Kidney (tissue), 14 donors: Measurements from ENCODE around the gene IMPA2. TPM values are rescaled to one million over a fixed set of nuclear protein-coding genes. Genes with fewer than 3 reads are reported as not detected.

Experiments
- DNase-seq, 5 donors: peaks; one replicate each; pipeline ENCODE4 v3.0.0-alpha.2; 2013 to 2020
- FAIRE-seq: peaks from 2 replicates; lab custom pipeline; 2012; peaks lifted over from hg19 to GRCh38; lab: Jason Lieb, UNC
- H3K27ac ChIP-seq, 2 donors: one replicate each; pipeline ENCODE4 v1.7.0; 2013; ENCODE audit warnings: low read depth in 2 of 2, low read length in 2 of 2, inconsistent platforms in 1 of 2
- H3K27me3 ChIP-seq: one replicate; pipeline ENCODE4 v1.7.1; 2013; ENCODE audit warnings: low read length, inconsistent platforms; ENCODE audit not compliant: control insufficient read depth, insufficient read depth
- H3K36me3 ChIP-seq, 3 donors: one replicate each; pipeline versions ENCODE4 v1.7.0 to v1.7.1; 2013; ENCODE audit warnings: low read length in 3 of 3, control low read depth in 1 of 3, inconsistent platforms in 1 of 3; ENCODE audit not compliant: insufficient read depth in 3 of 3, control insufficient read depth in 2 of 3
- H3K4me1 ChIP-seq, 3 donors: one replicate each; pipeline versions ENCODE4 v1.7.0 to v1.7.1; 2013; ENCODE audit warnings: low read length in 3 of 3, inconsistent platforms in 1 of 3, low read depth in 1 of 3; ENCODE audit not compliant: control insufficient read depth in 2 of 3, insufficient read depth in 2 of 3
- H3K4me3 ChIP-seq, 3 donors: one replicate each; pipeline versions ENCODE4 v1.7.0 to v1.8.1; 2013; ENCODE audit warnings: low read length in 3 of 3, control low read depth in 1 of 3, inconsistent platforms in 1 of 3
- H3K9ac ChIP-seq, 3 donors: one replicate each; pipeline versions ENCODE4 v1.7.0 to v1.7.1; 2013; ENCODE audit warnings: low read length in 3 of 3, control low read depth in 1 of 3, inconsistent platforms in 1 of 3
- H3K9me3 ChIP-seq, 3 donors: one replicate each; pipeline versions ENCODE4 v1.7.0 to v1.7.1; 2013; ENCODE audit warnings: low read length in 3 of 3, control low read depth in 1 of 3, inconsistent platforms in 1 of 3; ENCODE audit not compliant: control insufficient read depth in 2 of 3, insufficient read depth in 1 of 3
- intact Hi-C: fragments of 100-400 bp; cut with DNase I; formaldehyde crosslinking; loops from one replicate; pipeline ENCODE4 v1.11.1; 2022
- polyA plus RNA-seq: library from polyadenylated mRNA; stranded (reverse); fragments of 350-450 nt; fragmentation: Illumina TruSeq; extraction: RNeasy Lipid Tissue Mini Kit (QIAGEN cat#74804); gene quantifications from one replicate; pipeline ENCODE4 v1.2.3, GENCODE V29; 2014; ENCODE audit warnings: low read depth, low replicate concordance; ENCODE audit not compliant: insufficient read depth
- total RNA-seq: library from RNA; stranded (reverse); fragmentation: NEBNext Ultra II Directional; extraction: Animal tissue kit (Norgen Biotek cat#: 25700); gene quantifications from one replicate; pipeline ENCODE4 v1.2.1, GENCODE V29; 2021
- TF ChIP-seq, protein P1 (sequence below): IDR thresholded peaks from 3 replicates; pipeline ENCODE4 v1.5.1; 2012; ENCODE audit warnings: mild to moderate bottlenecking, moderate library complexity, borderline replicate concordance; ENCODE audit not compliant: insufficient read depth; ENCODE audit errors: extremely low read depth
- donor health status: control.
- donor health status: control.
- donor health status: control.
- donor health status: control.
- donor health status: control.
- donor health status: DM: yes; HTN: yes; CAD: no.
- donor health status: Normal renal cell carcinoma (clear cell type).

The IMPA2 gene
- total and polyA plus RNA-seq, 2 donors from 2014 or later: 157 to 348 TPM

- no peak for DNase-seq
- peaks cover 0 to 9% (median 1%) of the 10 kb centered on the region in 3 donors for H3K4me1 ChIP-seq
- peaks cover 0 to 44% (median 3%) of the 10 kb centered on the region in 3 donors for H3K36me3 ChIP-seq
- intact Hi-C loops: no loop called here
- no peak overlapping the region for H3K4me3 ChIP-seq
- H3K9ac ChIP-seq: no peak overlapping the region
- no peaks in the 10 kb centered on the region for H3K27me3 ChIP-seq
- TF ChIP-seq, protein P1, sequence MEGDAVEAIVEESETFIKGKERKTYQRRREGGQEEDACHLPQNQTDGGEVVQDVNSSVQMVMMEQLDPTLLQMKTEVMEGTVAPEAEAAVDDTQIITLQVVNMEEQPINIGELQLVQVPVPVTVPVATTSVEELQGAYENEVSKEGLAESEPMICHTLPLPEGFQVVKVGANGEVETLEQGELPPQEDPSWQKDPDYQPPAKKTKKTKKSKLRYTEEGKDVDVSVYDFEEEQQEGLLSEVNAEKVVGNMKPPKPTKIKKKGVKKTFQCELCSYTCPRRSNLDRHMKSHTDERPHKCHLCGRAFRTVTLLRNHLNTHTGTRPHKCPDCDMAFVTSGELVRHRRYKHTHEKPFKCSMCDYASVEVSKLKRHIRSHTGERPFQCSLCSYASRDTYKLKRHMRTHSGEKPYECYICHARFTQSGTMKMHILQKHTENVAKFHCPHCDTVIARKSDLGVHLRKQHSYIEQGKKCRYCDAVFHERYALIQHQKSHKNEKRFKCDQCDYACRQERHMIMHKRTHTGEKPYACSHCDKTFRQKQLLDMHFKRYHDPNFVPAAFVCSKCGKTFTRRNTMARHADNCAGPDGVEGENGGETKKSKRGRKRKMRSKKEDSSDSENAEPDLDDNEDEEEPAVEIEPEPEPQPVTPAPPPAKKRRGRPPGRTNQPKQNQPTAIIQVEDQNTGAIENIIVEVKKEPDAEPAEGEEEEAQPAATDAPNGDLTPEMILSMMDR: no peak
- no peak overlapping the region for H3K27ac ChIP-seq
- H3K9me3 ChIP-seq: no peaks in the 10 kb centered on the region
- FAIRE-seq: no peak
These were observed 39.8 kb downstream of the IMPA2 start for GRCh38 chr18:12021077-12021476.

DNA sequence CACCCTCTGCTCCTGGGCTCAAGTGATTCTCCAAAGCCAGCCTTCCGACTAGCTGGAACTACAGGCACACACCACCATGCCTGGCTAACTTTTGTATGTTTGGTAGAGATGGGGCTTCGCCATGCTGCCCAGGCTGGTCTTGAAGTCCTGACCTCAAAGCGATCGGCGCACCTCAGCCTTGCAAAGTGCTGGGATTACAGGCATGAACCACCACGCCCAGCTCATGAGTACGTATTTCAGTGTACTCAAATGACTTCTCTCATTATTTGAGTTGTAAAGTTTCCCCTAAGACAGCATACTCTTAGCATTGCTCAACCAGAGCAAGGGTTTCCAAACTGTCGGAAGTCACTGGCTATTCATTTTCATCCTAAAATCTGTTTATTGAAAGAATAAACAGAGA, 40.3 kb downstream of the IMPA2 start:
- Histone ChIP-seq H3K27ac (no peak overlapping the region), H3K4me1 (peaks cover 0 to 6% (median under 1%) of the 10 kb centered on the region in 3 donors), H3K36me3 (peaks cover 0 to 44% (median 3%) of the 10 kb centered on the region in 3 donors), H3K9me3 (no peaks in the 10 kb centered on the region), H3K9ac (no peak overlapping the region), H3K27me3 (no peaks in the 10 kb centered on the region), H3K4me3 (no peak overlapping the region)
- TF ChIP-seq, protein P1: no peak
- no peak for FAIRE-seq
- DNase-seq: no peak
- intact Hi-C loops: no loop called here

DNA sequence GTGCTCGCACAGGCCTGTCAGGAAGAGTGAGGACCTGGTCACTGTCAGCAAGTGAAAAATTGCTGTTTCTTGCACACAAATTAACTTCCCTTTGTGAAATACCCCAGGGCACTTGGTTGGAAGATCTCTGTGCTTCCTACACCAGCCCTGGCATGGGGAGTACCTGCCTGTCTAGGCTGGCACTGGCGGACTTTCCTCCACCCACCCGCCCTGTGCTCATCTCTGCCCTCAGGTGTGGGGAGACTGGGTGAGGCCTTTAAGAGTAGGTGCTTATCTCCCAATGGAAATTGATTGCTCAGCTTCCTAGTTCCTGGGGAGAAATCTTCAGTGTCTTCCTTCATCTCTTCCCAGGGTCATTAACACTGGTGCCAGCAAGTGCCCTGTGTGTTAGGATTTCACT, 42.1 kb downstream of the IMPA2 start:
- no peak overlapping the region for H3K4me3 ChIP-seq
- H3K27me3 ChIP-seq: no peaks in the 10 kb centered on the region
- TF ChIP-seq, protein P1: no peak
- H3K9ac ChIP-seq: no peak overlapping the region
- no peak for FAIRE-seq
- H3K9me3 ChIP-seq: no peaks in the 10 kb centered on the region
- intact Hi-C loops: no loop called here
- H3K36me3 ChIP-seq: peaks cover 0 to 39% (median 6%) of the 10 kb centered on the region in 3 donors
- no peak for DNase-seq
- no peak overlapping the region for H3K27ac ChIP-seq
- H3K4me1 ChIP-seq: peaks cover 0 to 4% (median 0%) of the 10 kb centered on the region in 3 donors

DNA sequence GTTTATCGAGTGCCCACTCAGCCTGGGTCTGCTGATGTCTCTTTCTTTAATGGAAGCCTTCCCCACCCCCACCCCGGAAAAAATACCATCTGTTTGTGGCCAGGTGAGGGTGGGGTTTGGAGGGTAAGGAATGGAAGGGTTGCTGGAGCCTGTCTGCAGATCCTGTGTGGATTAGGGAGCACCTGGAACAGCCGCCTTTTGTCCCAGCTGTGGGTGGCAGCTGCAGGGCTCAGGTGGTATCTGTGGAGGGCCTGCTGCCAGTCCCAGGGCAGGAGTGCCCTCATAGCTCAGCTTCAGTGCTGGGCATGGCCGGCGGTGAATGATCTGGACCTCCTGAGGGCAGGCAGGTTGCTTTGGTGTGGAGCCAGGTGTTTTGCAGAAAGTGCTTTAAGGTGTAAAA, 45.3 kb downstream of the IMPA2 start:
- Histone ChIP-seq H3K4me3 (no peak overlapping the region), H3K36me3 (peaks cover 0 to 52% (median 14%) of the 10 kb centered on the region in 3 donors), H3K9ac (peak overlapping the region in 1 of 3 donors; percentile 1), H3K27me3 (no peaks in the 10 kb centered on the region), H3K4me1 (peaks cover 0 to 6% (median 0%) of the 10 kb centered on the region in 3 donors), H3K9me3 (no peaks in the 10 kb centered on the region), H3K27ac (peak overlapping the region; percentile 65 to 70)
- TF ChIP-seq, protein P1: no peak
- intact Hi-C loops: no loop called here
- peak in 1 of 5 donors; percentile 31 for DNase-seq
- no peak for FAIRE-seq
